ENCODE results near the gene GRM2.
"Not testable (repeated sequence)": the region's sequence is repeated elsewhere in the genome, so short reads cannot be mapped to it uniquely, and the experiment has no call there.

The GRM2 gene

DNA sequence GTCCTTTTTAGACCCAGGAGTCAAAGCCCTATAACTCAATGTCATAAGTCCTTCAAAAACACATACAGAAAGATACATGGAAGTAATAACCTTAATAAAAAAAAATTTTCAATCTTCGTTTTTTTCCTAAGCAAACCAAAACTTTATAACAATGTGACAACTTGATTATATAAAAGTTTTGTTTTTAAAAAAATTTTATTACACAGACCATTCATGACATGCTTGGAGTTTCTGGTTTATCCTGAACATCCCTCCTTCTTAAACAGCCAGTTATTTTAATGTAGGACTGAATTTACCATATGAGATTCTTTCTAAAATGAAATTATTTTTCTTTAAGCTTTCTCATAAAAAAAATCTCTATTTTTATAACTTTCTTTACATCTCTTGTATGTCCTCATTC lies 41.5 kb downstream of the GRM2 start:
- Histone ChIP-seq H3K79me2 (ENCODE audit: control insufficient read depth, insufficient read depth, low read length, unreplicated experiment) (no peaks in the 10 kb centered on the region), H3K27ac (ENCODE audit: low read depth, low read length) (no peak overlapping the region)

DNA sequence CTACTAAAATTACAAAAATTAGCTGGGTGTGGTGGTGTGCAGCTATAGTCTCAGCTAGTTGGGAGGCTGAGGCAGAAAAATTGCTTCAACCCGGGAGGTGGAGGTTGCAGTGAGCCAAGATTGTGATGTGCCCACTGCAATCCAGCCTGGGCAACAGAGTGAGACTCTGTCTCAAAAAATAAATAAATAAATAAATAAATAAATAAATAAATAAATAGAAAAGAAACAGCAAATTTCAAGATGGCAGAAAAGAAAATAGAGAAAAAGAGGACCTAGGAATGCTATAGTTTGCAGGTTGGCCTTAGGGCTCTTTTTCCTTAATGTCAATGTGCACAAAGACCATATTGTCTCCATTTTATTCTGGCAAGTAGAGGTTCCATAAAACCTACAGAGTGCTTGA lies 44.0 kb downstream of the GRM2 start:
- Histone ChIP-seq H3K27me3 (ENCODE audit: insufficient read depth, low read length) (peaks cover 21% of the 10 kb centered on the region), H3K36me3 (ENCODE audit: insufficient read depth, low read length) (no peaks in the 10 kb centered on the region), H3K4me1 (ENCODE audit: control insufficient read depth, insufficient read depth, low read length, unreplicated experiment) (no peaks in the 10 kb centered on the region), H3K27ac (ENCODE audit: low read depth, low read length) (no peak overlapping the region), H2AFZ (ENCODE audit: low read length, unreplicated experiment) (no peak overlapping the region), H3K4me3 (ENCODE audit: low read depth, low read length) (no peak overlapping the region), H3K79me2 (ENCODE audit: control insufficient read depth, insufficient read depth, low read length, unreplicated experiment) (no peaks in the 10 kb centered on the region)

More for the DNA sequence above, 41.5 kb downstream of the GRM2 start:
- Histone ChIP-seq H2AFZ (ENCODE audit: low read length, unreplicated experiment) (no peak overlapping the region), H3K27me3 (ENCODE audit: insufficient read depth, low read length) (peaks cover 14% of the 10 kb centered on the region), H3K4me1 (ENCODE audit: control insufficient read depth, insufficient read depth, low read length, unreplicated experiment) (no peaks in the 10 kb centered on the region), H3K4me3 (ENCODE audit: low read depth, low read length) (no peak overlapping the region), H3K36me3 (ENCODE audit: insufficient read depth, low read length) (no peaks in the 10 kb centered on the region)

DNA sequence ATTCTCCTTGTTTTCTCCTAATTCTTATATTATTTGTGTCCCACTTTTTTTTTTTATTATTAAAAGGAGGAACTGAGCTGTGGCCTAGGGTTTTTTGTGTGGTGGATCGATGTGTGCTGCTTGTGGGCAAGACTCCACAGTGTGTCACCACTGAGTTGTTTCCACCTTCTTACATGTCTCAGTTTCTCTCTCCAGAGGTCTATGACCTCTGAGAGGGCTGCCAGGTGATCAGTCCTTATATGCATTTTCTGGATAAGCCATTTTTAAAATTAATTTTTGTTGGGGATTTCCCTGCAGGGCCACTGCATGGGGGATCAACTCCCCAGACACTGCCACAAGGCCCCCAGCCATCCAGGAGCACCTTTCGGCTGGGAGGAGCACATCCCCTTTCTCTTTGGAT lies 44.4 kb downstream of the GRM2 start:
- H3K4me1 ChIP-seq (ENCODE audit: control insufficient read depth, insufficient read depth, low read length, unreplicated experiment) = no peaks in the 10 kb centered on the region
- no peaks in the 10 kb centered on the region for H3K79me2 ChIP-seq (ENCODE audit: control insufficient read depth, insufficient read depth, low read length, unreplicated experiment)
- H3K4me3 ChIP-seq (ENCODE audit: low read depth, low read length) = no peak overlapping the region
- no peaks in the 10 kb centered on the region for H3K36me3 ChIP-seq (ENCODE audit: insufficient read depth, low read length)
- no peak overlapping the region for H2AFZ ChIP-seq (ENCODE audit: low read length, unreplicated experiment)
- H3K27ac ChIP-seq (ENCODE audit: low read depth, low read length) = no peak overlapping the region
- peaks cover 21% of the 10 kb centered on the region for H3K27me3 ChIP-seq (ENCODE audit: insufficient read depth, low read length)

DNA sequence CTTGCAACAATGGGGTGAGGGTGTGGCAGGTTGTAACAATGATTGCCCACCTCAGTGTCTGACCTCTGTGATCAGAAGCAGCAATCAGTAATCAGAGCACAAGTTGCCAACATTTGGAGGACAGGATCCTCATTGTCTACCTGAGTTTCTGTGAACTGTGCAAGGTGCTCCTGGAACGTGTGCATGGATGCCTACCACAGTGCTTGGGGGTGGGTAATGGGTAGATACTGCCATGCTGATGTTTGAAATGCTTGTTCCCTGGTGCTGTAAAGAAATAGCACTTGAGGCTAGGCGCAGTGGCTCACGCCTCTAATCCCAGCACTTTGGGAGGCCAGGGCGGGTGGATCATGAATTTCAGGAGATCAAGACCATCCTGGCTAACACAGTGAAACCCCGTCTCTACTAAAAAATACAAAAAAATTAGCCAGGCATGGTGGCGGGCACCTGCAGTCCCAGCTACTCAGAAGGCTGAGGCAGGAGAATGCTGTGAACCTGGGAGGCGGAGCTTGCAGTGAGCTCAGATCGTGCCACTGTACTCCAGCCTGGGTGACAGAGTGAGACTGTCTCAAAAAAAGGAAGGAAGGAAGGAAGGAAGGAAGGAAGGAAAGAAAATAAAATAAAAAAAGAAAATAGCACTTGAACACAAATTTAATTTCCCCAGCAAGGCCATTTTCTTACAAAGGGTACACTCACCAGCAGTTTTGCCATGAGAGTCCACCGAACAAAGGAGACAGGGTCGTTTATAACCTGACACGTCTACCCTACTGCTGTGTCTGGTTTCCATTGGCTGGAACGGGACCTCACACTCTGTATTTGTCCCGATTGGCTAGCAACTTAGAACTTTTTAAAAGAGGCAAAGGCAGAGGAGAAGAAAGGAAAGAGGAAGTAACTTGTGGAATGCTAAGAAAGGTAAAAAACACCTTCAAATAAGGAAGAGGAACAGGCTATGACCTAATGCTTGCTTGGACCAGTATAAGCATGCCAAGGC lies 47.2 kb downstream of the GRM2 start:
- H3K4me3 ChIP-seq (ENCODE audit: low read depth, low read length); H3K36me3 ChIP-seq (ENCODE audit: insufficient read depth, low read length); H3K27ac ChIP-seq (ENCODE audit: low read depth, low read length); H3K4me1 ChIP-seq (ENCODE audit: control insufficient read depth, insufficient read depth, low read length, unreplicated experiment); H3K79me2 ChIP-seq (ENCODE audit: control insufficient read depth, insufficient read depth, low read length, unreplicated experiment); H2AFZ ChIP-seq (ENCODE audit: low read length, unreplicated experiment): not testable (repeated sequence)
- peaks cover 39% of the 10 kb centered on the region for H3K27me3 ChIP-seq (ENCODE audit: insufficient read depth, low read length)

GRCh38 chr3:51759203-51759602 lies 52.3 kb downstream of the GRM2 start:
- H3K4me3 ChIP-seq (ENCODE audit: low read depth, low read length) = no peak overlapping the region
- no peaks in the 10 kb centered on the region for H3K4me1 ChIP-seq (ENCODE audit: control insufficient read depth, insufficient read depth, low read length, unreplicated experiment)
- H3K79me2 ChIP-seq (ENCODE audit: control insufficient read depth, insufficient read depth, low read length, unreplicated experiment) = no peaks in the 10 kb centered on the region
- H3K27me3 ChIP-seq (ENCODE audit: insufficient read depth, low read length) = peaks cover 32% of the 10 kb centered on the region
- no peak overlapping the region for H3K27ac ChIP-seq (ENCODE audit: low read depth, low read length)
- no peak overlapping the region for H2AFZ ChIP-seq (ENCODE audit: low read length, unreplicated experiment)
- H3K36me3 ChIP-seq (ENCODE audit: insufficient read depth, low read length) = no peaks in the 10 kb centered on the region

Measured in ACC112 (cell line).